ENCODE measurements around the gene ANO7. TPM values are rescaled to one million over a fixed set of nuclear protein-coding genes. Genes with fewer than 3 reads are reported as not detected.

The ANO7 gene
- total RNA-seq, 1 experiment from 2014 or later, result 6.9 TPM

- H3K4me1 ChIP-seq (ENCODE audit: control insufficient read depth, insufficient read depth, low read length), result peaks cover 17% of the 10 kb centered on the region
- no peak overlapping the region for H3K4me3 ChIP-seq (ENCODE audit: low read depth in 2 of 2, low read length in 2 of 2)
- 0 out of 2 replicates have a peak, but pooled peaks cover 2% of the 10 kb centered on the region for H3K36me3 ChIP-seq (ENCODE audit: control insufficient read depth, insufficient read depth, low read length)
- no peaks in the 10 kb centered on the region for H3K9me3 ChIP-seq (ENCODE audit: control insufficient read depth, insufficient read depth, low read depth, low read length)
- ATAC-seq (peak; percentile 63), DNase-seq (ENCODE audit: low read depth, low spot score) (no peak)
- POLR2A ChIA-PET, result no interaction called here
- CTCF ChIA-PET, result no interaction called here
- H3K27me3 ChIP-seq (ENCODE audit: control insufficient read depth, insufficient read depth, low read length), result no peaks in the 10 kb centered on the region
- intact Hi-C loops (cut with micrococcal nuclease; ENCODE audit: unreplicated experiment) (no loop called here), in situ Hi-C loops (cut with HindIII; ENCODE audit: low pct_unique_long_range_greater_than_20kb, low sequenced_read_pairs) (no loop called here)
- peak overlapping the region; percentile 21; the same call in 1 of the 2 replicates for H3K27ac ChIP-seq (ENCODE audit: low read length)
- TF ChIP-seq SIN3A (IDR thresholded peaks at IDR 0.05; ENCODE audit: borderline replicate concordance, insufficient read depth, low read depth, low read length), result 0 out of 2 replicates have a peak, but pooled peaks have one; percentile 21
- peak; percentile 40; the same call in 1 of the 2 replicates for TF ChIP-seq POLR2AphosphoS5 (IDR thresholded peaks at IDR 0.05; ENCODE audit: low read depth, low read length)
- TF ChIP-seq REST (IDR thresholded peaks at IDR 0.05; ENCODE audit: insufficient read depth in 1 of 2, low read depth in 2 of 2, low read length in 1 of 2), result no peak
- no peak for TF ChIP-seq TCF7L2 (IDR thresholded peaks at IDR 0.05; ENCODE audit: low read depth, low read length)
- TF ChIP-seq CTCF (IDR thresholded peaks at IDR 0.05), result no peak
- no TSS peak for BruUV-seq (replicated peaks)
Measured at GRCh38 chr2:241224018-241224850, 35.8 kb downstream of the ANO7 start.

GRCh38 chr2:241224851-241225438 is 36.5 kb downstream of the ANO7 start:
- H3K9me3 ChIP-seq (ENCODE audit: control insufficient read depth, insufficient read depth, low read depth, low read length), result no peaks in the 10 kb centered on the region
- ChIA-PET POLR2A (no interaction called here), CTCF (no interaction called here)
- peaks cover 15% of the 10 kb centered on the region for H3K4me1 ChIP-seq (ENCODE audit: control insufficient read depth, insufficient read depth, low read length)
- intact Hi-C loops (cut with micrococcal nuclease; ENCODE audit: unreplicated experiment), result no loop called here
- BruUV-seq (replicated peaks), result no TSS peak
- no peak for DNase-seq (ENCODE audit: low read depth, low spot score)
- in situ Hi-C loops (cut with HindIII; ENCODE audit: low pct_unique_long_range_greater_than_20kb, low sequenced_read_pairs), result no loop called here
- H3K4me3 ChIP-seq (ENCODE audit: low read depth in 2 of 2, low read length in 2 of 2), result no peak overlapping the region
- TF ChIP-seq CTCF (IDR thresholded peaks at IDR 0.05) (no peak), POLR2AphosphoS5 (IDR thresholded peaks at IDR 0.05; ENCODE audit: low read depth, low read length) (no peak), TCF7L2 (IDR thresholded peaks at IDR 0.05; ENCODE audit: low read depth, low read length) (no peak), SIN3A (IDR thresholded peaks at IDR 0.05; ENCODE audit: borderline replicate concordance, insufficient read depth, low read depth, low read length) (no peak), REST (IDR thresholded peaks at IDR 0.05; ENCODE audit: insufficient read depth in 1 of 2, low read depth in 2 of 2, low read length in 1 of 2) (no peak)
- no peak overlapping the region; the same call in 1 of the 2 replicates for H3K27ac ChIP-seq (ENCODE audit: low read length)
- no peaks in the 10 kb centered on the region for H3K27me3 ChIP-seq (ENCODE audit: control insufficient read depth, insufficient read depth, low read length)
- H3K36me3 ChIP-seq (ENCODE audit: control insufficient read depth, insufficient read depth, low read length), result 0 out of 2 replicates have a peak, but pooled peaks cover 2% of the 10 kb centered on the region
- no peak for ATAC-seq
